AG20443 (cell line): ENCODE measurements around the gene ASAP2.

Experiments used
- DNase-seq: peaks from one replicate; pipeline ENCODE4 v3.0.0; 2012; ENCODE audit warnings: low spot score, mixed read lengths

ASAP2 gene

DNA sequence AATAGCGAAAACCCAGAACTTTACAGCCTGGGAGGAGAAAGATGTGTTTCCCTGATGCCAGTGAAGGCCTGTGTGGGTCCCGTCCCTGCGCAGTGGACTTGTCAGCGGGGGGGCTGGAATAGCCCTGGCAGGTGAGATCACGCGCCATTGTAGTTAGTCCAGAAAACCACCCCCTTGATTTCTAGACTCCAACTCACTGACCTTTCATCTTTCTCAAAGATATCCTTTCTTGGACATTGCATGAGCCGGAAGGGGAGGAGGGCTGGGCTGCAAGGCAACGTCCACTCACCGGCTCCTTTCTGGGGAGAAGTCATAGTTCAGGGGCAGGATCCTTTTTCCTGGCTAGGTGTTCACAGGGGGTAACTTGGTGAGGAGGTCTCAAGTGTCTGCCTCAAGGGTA lies 22.3 kb upstream of the ASAP2 start:
- no peak for DNase-seq

DNA sequence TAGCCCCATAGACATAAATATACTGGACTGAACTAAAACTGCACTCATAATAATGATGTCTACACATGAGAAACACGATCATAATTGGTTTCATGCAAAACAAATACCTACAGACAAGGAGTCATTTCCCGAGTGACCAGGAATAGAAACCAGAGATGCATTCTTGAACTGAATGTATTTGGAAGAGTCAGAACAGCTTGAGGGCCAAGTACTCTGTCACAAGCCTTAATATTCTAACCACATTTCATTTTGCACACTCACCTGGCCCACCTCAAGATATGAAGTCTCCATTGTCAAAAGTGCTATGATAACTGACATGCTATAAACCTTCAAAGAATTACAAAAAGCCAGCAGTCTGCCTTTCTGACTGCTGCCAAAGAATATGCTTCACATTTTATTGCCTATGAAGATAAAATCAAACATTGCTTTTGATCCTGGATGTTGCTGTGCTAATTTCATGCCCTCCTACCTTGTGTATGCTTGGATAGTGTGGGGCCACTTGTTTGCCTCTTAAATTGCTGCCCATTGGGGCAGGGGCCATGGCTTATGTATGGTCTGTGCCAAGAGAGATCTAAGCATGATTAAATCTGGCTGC lies 18.9 kb upstream of the ASAP2 start:
- no peak for DNase-seq

DNA sequence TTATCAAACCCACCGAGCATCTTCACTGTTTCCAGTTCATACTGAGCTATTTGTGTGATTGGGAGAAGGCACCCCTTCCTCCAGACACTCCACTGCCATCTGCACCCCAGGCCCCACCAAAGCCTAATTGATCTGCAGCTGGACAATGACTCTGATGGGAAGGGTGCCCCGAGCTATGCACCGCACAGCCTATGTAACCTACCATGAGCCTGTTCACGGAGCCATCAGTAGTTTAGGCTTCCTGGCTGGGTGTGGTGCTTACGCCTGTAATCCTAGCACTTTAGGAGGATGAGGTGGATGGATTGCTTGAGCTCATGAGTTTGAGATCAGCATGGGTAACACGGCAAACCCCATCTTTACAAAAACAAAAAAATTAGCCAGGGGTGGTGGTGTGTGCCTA lies 17.8 kb upstream of the ASAP2 start:
- DNase-seq: no peak

DNA sequence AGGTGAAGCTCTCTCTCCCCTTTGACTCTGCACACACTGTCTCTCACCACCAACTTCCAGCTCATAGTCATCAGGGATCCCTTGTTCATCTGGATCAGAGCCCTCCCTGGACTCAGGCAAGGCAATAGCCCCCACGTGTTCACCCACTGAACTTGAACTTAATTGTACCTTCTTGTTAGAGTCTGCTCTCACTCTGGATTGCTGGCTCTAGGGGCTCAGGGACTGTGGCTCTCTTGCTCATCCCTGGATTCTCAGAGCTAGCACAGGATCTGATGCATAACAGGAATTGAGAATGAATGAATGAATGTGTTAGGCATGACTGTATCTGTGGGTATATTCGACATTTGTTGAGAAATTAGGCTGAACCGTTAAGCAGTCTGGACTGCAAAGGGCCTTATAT lies 16.7 kb upstream of the ASAP2 start:
- DNase-seq: no peak

DNA sequence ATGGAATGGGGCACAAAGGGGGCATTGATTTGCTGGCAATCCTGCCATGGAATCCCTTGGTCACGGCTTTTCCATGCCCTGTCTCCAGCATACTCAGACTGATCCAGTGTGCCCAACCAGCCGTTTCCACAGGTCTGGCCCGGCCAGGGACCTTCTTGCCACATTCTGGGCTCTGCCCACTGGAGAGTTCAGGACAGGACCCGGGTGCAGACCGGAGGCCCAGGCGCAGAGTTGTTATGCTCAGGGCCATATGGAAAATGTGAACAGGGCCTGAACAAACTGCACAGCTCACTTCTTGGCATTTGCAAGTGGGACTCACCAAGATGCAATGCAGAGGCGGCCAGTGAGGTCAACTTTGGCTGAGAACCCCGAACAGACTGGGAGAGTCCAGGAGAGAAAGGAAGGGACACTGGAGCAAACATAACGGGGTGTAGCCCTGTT lies 15.6 kb upstream of the ASAP2 start:
- DNase-seq: peak; percentile 94

DNA sequence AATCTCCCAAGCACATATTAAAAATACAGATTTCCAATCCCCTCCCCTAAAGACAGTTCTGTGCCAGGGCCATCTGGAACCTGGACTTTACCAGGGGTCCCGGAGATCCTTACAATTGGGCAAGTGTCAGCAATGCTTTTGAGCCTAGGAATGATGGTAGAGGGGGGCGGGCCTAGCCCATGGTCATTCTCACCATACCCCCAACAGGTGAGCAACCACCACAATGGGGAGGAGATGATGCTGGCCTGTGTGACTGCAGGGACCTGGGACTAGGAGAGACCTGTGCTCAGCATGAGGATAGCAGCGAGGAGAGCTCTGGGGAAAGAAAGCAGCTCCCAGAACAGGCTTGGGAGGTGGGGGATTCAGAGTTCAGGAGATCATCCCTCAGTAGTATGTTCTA lies 13.9 kb upstream of the ASAP2 start:
- DNase-seq: no peak

DNA sequence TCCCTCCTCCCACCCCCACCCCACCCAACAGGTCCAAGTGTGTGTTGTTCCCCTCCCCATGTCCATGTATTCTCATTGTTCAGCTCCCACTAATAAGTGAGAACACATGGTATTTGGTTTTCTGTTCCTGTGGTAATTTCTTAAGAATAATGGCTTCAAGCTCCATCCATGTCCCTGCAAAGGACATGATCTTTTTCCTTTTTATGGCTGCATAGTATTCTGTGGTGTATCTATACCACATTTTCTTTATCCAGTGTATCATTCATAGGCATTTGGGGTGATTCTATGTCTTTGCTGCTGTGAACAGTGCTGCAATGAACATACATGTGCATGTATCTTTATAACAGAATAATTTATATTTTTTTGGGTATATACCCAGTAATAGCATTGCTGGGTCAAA lies 12.3 kb upstream of the ASAP2 start:
- no peak for DNase-seq

DNA sequence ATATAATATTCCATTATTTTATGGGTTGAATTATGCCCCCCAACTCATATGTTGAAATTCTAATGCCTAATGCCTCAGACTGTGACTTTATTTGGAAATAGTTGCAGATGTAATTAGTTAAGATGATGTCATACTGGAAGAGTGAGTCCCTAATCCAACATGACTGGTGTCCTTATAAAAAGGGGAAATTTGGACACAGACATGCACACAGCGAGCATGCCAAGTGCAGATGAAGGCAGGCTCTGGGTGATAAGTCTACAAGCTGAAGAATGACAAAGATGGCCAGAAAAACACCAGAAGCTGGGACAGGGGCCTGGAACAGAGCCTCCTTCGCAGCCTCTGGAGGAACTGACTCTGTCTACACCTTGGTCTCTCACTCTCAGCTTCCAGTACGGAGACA lies 10.0 kb upstream of the ASAP2 start:
- DNase-seq: no peak

DNA sequence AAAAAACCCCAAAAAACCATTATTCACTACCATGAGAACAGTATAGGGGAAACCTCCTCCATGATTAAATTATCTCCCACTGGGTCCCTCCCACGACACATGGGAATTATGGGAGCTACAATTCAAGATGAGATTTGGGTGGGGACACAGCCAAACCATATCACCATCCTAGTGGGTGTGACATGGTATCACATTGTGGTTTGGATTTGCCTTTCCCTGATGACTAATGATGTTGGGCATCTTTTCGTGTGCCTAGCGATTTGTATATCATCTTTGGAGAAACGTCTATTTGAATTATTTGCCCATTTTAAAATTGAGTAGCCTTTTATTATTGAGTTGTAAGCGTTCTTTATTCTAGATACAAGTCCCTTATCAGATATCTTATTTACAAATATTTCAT lies 8.7 kb upstream of the ASAP2 start:
- no peak for DNase-seq

DNA sequence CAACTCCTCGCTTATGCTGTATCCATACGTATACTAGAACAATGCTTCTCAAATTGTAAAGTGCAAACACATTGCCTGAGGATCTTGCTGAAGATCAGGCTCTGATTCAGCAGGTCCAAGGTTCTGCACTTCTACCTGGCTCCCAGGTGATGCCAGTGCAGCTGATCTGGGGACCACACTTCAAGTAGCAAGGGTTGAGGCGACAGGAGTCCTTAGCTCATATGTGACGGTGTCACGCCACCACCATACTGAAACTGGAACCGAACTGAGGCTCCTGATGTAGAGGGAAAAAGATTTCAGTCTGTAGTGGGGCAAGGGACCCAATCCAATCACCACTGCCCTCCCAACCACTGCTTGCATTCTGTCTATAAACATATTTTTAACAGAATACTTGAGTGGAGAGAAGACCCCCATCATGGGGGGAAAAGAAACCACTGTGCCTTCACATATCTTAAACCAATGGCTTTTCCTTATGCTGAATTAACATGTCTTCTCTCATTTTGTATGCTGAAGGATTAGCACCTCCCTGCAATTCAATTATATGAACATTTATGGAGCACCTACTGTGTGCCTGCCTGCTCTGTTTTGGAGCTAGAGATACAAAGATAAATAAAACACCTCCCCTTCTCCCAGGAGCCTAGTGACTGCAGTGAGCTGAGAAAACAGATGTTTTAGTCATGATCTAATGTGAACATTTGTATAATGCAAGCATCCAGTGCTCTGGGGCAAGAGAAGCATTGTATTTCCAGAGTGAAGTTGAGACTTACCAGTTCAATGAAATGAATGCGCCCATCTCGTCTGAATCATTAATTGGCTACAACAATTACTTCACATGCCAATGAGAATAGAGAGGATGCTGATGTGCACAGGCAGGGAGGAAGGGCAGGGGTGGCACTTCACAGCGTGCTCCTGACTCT lies 6.6 kb upstream of the ASAP2 start:
- DNase-seq: peak; percentile 57

DNA sequence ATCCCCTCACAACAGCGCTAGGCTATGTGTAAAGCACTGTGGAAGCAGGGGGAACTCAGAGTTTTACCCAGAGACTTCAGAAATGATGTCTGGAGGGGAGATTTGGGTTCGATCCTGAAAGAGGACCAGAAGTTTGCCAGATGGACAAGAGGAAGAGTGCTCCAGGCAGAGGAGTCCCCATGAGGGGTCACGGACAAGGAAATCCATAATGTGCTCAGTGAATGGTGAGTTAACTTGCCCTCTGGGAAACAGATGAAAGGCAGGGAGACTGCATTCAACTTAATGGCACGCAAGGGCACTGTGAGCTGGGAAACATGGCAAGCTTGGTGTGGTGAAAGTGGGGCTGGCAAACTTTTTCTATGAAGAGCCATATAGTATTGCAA lies 6.0 kb upstream of the ASAP2 start:
- DNase-seq: no peak

DNA sequence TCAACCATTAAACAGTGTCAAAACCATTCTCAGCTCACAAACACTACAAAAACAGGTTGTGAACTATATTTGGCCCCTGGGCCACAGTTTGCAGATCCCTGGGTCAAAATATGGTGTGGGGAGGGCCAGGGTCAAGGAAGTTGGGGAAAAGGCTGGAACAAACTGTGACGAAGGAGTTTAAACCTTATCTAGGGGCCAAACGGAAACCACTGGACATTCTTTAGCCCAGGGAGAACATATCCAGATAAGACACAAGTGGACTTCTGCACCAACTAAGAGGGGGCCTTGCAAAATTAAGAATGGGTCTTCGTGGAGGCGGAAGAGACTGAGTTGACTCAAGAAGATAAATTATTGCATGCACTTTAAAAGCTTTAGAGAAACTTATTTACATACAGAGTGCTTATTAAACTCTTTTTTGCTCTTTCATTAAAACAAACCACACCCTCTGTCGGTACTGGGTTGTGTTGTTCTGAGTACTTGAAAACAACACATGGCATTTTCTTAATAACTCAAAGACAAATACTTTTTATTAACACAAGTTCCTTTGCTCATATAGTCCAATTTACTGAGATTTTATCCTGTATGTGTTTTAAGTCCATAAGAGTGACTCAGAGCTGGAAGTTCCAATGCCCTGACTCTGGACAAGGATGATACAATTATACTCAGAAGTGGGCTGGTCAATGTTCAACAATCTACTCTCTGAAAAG lies 5.3 kb upstream of the ASAP2 start:
- DNase-seq: peak; percentile 61

DNA sequence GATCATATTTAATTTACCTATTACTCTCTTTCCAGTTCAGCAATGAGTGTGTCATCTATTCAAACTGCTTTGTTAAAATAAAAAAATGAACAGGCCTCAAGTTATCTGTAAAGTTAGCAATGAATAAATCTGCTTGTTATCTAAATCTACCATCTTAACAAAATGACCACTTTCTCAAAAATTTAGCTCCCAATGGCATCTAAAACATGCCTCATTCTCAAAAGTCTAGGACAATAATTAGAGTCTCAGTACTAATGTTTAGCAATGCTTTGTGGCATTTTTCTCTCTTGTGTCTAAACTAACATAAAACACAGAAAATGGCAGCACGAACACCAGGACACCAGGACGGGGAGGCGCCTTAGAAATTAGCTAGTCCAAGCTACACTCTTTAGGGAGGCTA lies 3.6 kb upstream of the ASAP2 start:
- DNase-seq: no peak

DNA sequence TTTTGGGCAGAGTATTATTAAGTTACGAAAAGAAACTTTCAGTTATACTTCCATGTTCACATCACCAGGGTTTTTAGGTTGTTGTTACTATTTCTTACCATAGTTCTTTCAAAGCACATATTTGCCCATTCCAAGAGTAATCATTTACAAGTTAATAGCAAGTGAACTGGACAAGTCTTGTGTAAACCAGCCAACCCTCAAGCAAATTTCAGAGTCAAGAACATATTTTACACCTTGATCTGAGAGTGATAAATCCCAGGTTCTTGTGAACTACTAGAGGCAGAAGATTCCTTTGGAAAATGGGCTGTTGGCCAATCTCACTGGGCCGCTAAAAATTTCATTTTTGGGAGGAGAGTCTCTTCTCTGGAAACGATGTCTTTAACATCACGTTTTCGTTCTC lies 2.7 kb upstream of the ASAP2 start:
- DNase-seq: no peak

DNA sequence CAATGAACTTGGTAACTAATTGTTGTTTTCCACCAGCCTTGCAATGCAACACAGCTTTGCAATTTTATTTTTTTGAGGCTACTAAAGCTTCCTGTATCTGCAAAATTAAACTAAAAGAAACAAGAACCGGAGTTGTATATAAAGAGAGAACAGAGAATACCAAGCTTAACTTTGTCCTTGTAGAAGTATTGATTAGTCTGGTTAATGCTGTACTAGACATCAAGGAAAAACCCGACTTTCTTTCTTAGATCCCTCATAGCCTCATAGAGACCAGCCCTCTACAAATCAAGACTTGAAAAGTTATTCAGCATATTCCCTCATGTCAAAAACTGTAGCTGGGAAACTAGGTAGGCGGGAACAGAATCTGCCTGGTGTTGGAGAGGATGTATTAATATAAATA lies 1.7 kb upstream of the ASAP2 start:
- no peak for DNase-seq

DNA sequence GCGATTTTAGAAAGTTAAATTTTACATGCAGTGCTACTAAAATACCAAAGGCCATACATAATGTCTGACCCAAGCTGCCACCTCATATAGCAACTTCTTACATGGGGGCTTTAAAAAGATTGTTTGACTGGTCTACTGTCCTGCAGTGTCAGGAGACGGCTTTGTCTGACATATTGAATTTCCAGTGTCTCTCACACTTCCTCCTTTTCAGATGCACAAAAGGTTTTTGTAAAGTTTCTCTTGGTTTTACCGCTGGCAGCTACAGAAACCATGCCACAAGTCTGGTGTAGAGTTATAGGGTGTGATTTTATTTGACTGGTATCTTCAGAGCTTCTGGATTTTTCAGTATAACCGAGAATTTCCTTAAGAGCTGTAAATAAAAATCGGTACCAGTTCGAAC lies 1.1 kb upstream of the ASAP2 start:
- no peak for DNase-seq

DNA sequence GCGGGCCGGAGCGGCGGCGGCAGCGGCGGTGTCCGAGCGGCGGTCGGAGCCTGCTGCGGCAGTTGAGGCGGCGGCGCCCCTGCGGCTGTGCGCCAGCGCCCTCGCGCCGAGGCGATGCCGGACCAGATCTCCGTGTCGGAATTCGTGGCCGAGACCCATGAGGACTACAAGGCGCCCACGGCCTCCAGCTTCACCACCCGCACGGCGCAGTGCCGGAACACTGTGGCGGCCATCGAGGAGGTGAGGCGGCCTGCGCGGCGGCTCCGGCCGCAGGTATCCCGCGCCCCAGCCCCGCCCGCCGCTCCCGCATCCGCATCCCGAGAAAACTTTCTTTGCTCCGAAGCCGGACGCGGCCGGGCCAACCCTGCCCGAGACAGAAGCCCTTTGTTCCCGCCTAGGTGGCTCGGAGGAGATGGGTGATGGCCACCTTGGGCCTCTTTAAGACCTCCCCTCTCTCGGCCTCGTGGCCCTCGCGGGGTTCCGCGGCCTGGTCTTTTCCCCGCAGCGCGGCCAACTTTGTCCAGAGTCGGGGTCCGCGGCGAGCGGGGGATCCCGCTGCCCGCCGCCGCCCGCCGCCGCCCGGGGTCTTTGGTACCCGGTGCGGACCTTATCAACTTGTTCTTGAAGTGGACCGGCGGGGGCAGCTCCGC lies 504 bp downstream of the ASAP2 start:
- peak; percentile 32 for DNase-seq

DNA sequence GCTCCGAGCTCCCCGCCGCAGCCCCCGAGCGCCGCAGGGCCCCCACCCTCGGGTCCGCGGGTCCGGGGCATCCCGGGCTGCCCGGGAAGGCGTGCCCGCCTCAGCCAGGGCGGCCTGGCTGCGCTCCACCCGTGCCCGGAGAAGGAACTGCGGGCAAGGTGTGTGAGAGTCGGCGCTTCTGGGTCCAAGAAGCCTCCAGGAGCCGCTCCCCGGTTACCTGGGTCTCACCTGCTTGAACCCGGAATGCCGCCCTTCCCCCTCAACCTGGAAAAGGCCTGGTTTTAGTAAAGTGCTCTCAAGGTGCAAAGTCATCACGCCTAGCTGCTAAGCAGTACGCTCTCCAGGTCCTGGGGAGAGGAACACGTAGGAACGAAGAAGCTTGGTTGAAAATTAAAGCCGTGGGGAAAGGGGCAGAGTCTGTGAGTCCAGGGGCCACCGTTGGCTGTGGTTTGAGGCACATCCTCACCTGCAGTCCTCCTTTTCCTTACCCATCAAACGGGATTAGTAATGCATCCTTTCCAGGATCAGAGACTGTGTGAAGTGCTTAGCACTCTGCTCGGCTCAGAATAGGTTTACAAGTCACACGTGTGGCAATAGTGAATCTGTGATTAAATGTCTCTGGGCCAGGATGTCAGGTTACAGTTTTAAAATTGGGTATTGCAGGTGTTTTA lies 1.2 kb downstream of the ASAP2 start:
- peak; percentile 53 for DNase-seq

DNA sequence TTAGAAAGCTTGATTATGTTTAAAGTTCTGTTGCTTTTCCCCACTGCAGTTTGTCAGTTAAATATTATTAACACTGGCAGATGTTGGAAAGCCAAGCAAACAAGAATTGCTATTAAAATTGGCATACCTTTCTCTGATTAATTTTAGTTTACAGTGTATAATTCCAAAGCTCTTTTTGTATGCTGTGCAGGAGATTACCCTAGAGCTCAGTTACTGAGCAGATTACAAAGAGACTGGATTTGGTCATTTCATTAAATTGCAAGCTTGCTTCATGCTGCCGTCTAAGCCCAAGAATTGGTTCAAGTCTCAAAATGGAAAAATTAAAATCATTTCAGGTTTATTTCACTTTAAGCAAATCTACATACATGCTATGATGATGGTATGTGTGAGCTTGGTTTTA lies 2.3 kb downstream of the ASAP2 start:
- DNase-seq: no peak

DNA sequence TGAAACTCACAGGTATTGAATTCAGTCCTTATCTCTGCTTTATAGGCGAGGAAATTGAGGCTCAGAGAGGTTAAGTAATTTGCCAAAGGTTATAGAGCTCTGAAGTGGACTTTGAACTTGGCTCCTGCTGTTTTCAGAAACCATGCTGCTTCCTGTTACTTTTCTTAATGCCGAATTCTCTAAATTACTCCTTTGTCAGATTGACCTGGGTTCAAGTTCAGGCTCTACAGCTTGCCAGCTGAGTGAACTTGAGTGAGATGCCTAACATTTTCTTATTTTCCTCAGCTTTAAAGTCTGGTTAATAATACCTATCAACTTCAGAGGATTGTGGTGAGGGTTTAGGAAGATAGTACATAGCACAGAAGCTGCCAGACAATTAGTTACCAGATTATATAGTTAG lies 3.4 kb downstream of the ASAP2 start:
- DNase-seq: no peak

DNA sequence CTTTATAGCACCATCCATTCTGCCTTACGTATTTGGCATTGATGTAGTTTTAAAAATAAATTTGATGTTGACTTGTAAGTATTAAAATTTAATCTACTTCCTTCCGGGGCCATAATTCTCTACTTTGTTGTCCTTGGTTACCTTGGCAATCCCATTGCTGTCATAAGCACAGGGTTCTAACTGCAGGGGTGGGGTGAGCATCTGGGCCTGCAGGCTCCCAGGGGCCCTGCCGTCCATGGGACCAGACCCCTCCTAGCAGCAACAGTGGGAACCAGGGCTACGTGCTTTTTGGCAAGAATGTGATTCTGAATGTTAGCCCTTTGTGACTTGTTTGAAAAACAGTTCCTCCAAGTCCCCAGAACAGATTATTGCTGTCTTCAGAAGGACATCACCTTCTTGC lies 4.9 kb downstream of the ASAP2 start:
- DNase-seq: peak; percentile 38

DNA sequence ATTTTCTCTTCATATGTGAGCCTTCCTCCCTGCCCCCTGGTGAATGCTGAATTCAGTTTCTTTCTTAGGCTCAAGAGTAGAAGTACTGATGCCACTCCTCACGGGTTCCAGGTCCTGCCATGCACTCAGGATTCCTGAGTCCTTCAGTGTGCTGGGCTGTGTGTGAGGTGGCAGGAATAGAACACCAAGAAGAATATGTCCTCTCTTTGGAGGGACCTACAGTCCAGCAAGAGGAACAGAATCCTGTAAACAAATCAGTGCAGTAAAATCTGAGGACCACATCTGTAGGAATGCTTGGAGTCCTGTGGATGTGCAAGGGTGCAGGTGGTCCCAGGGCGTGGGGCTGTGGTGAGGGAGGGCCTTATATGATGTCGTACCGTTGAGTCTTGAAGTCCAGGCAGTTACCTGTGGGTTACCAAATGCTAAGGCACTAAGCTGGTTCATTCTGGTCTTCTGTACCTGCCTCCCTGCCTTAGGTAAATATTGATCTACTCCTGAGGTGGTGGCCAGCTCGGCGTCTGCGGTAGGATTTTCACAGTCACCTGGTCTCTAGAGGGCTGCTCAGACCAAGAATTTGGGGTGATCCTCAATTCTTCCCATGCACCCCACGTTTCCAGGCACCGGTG lies 5.5 kb downstream of the ASAP2 start:
- no peak for DNase-seq
